ENCODE measurements around the gene ZSWIM6.
"Not testable (repeated sequence)": the region's sequence is repeated elsewhere in the genome, so short reads cannot be mapped to it uniquely, and the experiment has no call there.

ZSWIM6 gene

GRCh38 chr5:61366497-61367240 lies 34.6 kb downstream of the ZSWIM6 start:
- DNase-seq: no peak

GRCh38 chr5:61370506-61370905 lies 38.4 kb downstream of the ZSWIM6 start:
- no peak for DNase-seq

- peak; percentile 82 for DNase-seq
These were observed 39.4 kb downstream of the ZSWIM6 start for GRCh38 chr5:61371474-61371873.

- DNase-seq: no peak
These were observed 47.6 kb downstream of the ZSWIM6 start for GRCh38 chr5:61379677-61380076.

- DNase-seq: no peak
These were observed 49.9 kb downstream of the ZSWIM6 start for GRCh38 chr5:61381968-61382367.

- DNase-seq: no peak
These were observed 53.6 kb downstream of the ZSWIM6 start for GRCh38 chr5:61385627-61386026.

GRCh38 chr5:61386045-61386800 lies 54.2 kb downstream of the ZSWIM6 start:
- no peak for DNase-seq

GRCh38 chr5:61389609-61390008 lies 57.6 kb downstream of the ZSWIM6 start:
- DNase-seq: no peak

- DNase-seq: no peak
These were observed 62.1 kb downstream of the ZSWIM6 start for GRCh38 chr5:61394078-61394704.

- no peak for DNase-seq
These were observed 62.7 kb downstream of the ZSWIM6 start for GRCh38 chr5:61394793-61395192.

GRCh38 chr5:61397238-61397637 lies 65.2 kb downstream of the ZSWIM6 start:
- no peak for DNase-seq

- DNase-seq: no peak
These were observed 65.9 kb downstream of the ZSWIM6 start for GRCh38 chr5:61397937-61398336.

- no peak for DNase-seq
These were observed 66.4 kb downstream of the ZSWIM6 start for GRCh38 chr5:61398440-61398839.

- no peak for DNase-seq
These were observed 67.6 kb downstream of the ZSWIM6 start for GRCh38 chr5:61399679-61400078.

- DNase-seq: no peak
These were observed 69.7 kb downstream of the ZSWIM6 start for GRCh38 chr5:61401726-61402125.

GRCh38 chr5:61402244-61402823 lies 70.3 kb downstream of the ZSWIM6 start:
- DNase-seq: no peak

- DNase-seq: no peak
These were observed 71.2 kb downstream of the ZSWIM6 start for GRCh38 chr5:61402970-61403900.

GRCh38 chr5:61405511-61406295 lies 73.6 kb downstream of the ZSWIM6 start:
- no peak for DNase-seq

- DNase-seq: not testable (repeated sequence)
These were observed 74.4 kb downstream of the ZSWIM6 start for GRCh38 chr5:61406497-61406896.

- no peak for DNase-seq
These were observed 75.7 kb downstream of the ZSWIM6 start for GRCh38 chr5:61407706-61408270.

Measured in islet precursor cell (in vitro differentiated cells).